ENCODE data around the gene CDON.
"Not testable (repeated sequence)": the region's sequence is repeated elsewhere in the genome, so short reads cannot be mapped to it uniquely, and the experiment has no call there.

The CDON gene

GRCh38 chr11:126046570-126047195 lies 16.0 kb downstream of the CDON start:
- no peak for DNase-seq

GRCh38 chr11:126039485-126040271 lies 23.0 kb downstream of the CDON start:
- DNase-seq, result no peak

DNA sequence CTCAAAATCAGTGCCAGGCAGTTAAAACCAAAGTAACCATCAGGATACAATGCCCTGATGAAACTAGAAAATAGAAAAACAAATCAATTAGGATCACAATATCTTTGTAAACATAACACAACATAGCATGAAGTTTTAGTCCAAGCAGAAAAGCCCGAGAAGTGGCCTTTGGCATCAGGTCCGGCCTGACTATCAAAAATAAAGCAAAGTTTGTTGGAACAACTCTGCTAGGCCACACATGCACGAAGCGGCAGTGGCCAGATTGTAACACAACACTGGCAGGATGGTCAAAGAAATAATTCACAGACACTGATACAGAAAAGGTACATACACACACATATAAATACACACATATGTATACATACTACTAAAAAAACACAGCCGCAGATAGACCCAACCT lies 26.9 kb downstream of the CDON start:
- no peak for DNase-seq

GRCh38 chr11:126034933-126035425 lies 27.7 kb downstream of the CDON start:
- no peak for DNase-seq

DNA sequence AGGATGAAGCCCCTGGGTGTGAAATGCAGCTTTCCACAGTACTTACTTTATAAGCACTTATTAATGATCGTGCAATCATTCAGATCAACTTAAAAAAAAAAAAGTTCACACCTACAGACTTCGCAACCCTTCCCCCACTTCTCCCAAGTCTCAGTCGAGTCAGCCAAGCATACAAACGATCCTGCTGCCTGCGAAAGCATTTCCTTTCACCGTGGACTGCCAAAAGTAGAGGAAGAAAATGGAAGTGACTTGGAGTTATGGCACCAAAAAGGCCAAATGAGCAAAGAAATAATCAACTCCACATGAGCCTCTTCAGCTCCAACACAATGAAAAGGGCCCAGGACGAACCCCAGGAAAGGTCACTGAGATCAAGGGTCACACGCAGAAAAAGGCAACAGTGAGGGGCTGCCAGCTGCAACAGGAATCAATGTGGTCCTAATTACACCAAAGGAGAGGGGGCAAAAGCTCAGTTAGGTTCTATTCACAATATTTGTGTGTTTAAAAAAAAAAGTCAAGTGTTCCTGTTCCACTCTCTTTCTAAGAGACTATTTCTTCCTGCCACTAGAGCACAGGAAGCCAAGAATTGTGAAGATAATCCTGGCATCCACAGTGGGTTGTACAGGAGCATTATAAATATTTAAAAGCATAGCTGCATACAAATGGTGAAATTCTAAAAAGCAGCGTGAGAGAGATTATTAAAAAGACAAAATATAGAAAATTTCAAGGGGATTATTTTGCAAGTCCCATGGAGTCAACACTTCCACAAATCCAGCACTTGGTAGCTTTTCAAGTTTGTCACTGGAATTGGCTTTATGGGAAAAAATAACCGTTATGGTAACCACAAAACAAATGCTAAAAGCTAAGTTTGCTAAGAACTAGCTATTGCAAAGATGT lies 28.4 kb downstream of the CDON start:
- DNase-seq, result no peak

- no peak for DNase-seq
These were observed 30.3 kb downstream of the CDON start for GRCh38 chr11:126032375-126032774.

GRCh38 chr11:126029805-126030204 lies 32.9 kb downstream of the CDON start:
- no peak for DNase-seq

DNA sequence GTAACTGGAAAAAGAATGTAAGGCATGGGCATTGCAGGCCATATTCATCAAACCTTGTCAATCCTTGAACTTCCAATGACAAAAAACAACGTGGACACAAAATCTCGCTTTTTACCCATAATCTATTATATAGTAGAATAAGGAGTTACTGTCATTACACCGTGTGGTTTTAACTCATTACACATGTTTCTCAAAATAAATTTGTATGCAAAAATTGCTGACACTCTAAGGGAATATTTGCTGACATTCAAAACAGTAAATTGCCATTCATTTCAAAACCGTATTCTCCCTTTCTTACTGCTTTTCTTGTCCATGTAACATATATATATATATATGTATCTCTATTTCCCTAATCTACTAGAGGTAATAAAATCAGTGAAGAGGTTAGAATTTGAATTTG lies 33.4 kb downstream of the CDON start:
- DNase-seq, result no peak

GRCh38 chr11:126028534-126028933 lies 34.1 kb downstream of the CDON start:
- DNase-seq, result not testable (repeated sequence)

- DNase-seq, result no peak
These were observed 36.1 kb downstream of the CDON start for GRCh38 chr11:126026579-126026978.

- DNase-seq, result no peak
These were observed 36.8 kb downstream of the CDON start for GRCh38 chr11:126025822-126026221.

DNA sequence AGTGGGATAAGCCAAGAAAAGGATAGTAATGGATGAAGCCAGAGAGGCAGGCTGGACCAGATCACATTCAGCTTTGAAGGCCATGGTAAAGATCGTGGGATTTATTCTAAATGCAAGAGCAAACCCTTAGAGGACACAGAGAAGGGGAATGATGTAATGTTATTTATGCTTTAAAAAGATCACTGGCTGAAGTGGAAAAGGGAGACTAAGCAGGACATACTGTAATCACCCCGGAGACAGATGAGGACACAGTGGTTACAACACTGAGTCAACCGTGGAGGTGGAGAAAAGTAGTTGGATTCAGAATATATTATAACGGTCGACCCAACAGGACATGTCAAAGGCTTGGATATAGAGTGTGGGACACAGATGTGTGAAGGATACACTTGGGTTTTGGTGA lies 38.5 kb downstream of the CDON start:
- no peak for DNase-seq

DNA sequence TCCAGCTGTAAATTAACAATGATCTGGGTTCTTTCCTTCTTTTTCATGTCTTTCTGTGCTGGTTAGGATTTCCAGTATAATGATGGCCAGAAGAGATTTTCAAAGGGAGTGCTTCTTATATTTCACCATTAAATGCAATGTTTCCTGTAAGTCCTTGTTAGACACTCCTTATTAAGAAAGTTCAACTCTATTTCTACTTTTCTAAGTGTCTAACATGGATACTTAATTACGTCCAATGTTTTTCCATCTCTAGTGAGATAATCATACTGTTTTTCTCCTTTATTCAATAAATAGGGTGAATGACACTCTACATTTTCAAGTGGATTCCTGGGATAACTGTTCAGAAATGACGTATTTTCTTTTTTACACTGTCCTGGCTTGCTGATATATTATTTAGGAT lies 49.8 kb downstream of the CDON start:
- no peak for DNase-seq

DNA sequence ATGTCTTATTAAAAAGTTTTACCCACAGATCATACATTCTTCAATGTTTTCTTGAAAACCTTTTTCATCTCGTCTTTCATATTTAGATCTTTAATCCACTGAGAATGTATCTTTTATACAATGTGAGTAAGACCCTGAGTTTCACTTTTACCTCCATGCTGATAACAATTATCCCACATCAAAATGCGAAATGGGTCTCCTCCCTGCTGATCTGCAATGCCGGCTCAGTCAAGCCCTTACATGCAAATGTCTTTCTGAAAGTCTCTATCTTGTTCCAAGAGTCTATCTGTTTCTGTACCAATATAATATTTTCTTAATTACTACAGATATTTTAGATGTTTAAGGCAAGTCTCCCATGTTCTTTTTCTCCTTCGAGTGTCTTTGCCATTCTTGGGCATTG lies 50.9 kb downstream of the CDON start:
- DNase-seq, result no peak

DNA sequence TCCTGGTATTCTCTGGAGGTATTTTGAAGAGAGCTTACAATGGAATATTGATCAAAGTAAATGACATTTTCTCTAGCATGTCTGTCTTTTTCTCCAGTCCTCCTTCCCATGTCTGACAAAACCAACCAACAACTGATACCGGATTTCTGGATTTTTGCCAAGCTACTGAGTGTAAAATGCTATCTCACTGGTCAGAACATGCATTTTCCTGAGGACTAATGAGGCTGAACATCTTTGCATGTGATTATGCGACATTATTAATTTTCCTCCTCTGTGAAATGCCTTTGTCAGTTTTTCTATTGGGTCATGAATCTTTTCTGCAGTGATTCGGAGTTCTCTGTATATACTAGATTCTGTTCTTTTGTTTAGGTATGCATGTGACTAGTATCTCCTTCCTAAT lies 51.4 kb downstream of the CDON start:
- DNase-seq, result no peak

GRCh38 chr11:126008956-126009355 lies 53.7 kb downstream of the CDON start:
- DNase-seq, result no peak

GRCh38 chr11:126007238-126007637 lies 55.4 kb downstream of the CDON start:
- DNase-seq, result no peak

- no peak for DNase-seq
These were observed 56.6 kb downstream of the CDON start for GRCh38 chr11:126006068-126006467.

DNA sequence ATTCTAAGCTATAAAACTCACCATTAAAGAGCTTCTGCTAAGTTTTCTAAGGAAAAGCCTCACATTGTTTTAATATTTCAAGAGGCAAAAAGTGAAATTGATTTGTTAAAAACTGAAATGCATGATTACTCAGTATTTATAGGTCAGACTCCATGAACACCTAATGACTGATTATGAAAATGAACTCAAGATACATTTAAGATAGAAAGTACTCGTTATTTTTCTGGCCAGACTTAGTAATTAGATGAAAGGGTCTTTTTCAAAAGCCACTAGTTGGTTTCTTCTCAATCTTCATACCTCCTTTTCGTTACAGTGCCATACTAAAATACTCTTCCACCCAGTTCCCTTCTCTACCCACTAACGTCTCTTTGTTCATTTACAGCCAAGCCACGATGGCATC lies 60.5 kb downstream of the CDON start:
- DNase-seq, result no peak

GRCh38 chr11:125999234-125999880 lies 63.3 kb downstream of the CDON start:
- DNase-seq, result no peak

GRCh38 chr11:125998267-125998666 lies 64.4 kb downstream of the CDON start:
- no peak for DNase-seq

GRCh38 chr11:125995313-125995712 lies 67.4 kb downstream of the CDON start:
- DNase-seq, result no peak

GRCh38 chr11:125994509-125994908 lies 68.2 kb downstream of the CDON start:
- no peak for DNase-seq

Data from activated gamma-delta T cell treated with Interleukin-2 at 50 U/mL for 16 hours (primary cell).